Hippocampal formation (tissue), 2 donors: ENCODE measurements around the gene SUPT4H1.

Source experiments
- DNase-seq, 2 donors: peaks; one replicate each; lab custom pipeline; 2025; lab: John Stamatoyannopoulos, UW

The SUPT4H1 gene

GRCh38 chr17:58317421-58318064 lies 34.5 kb downstream of the SUPT4H1 start:
- DNase-seq = no peak

GRCh38 chr17:58316260-58316960 lies 35.6 kb downstream of the SUPT4H1 start:
- no peak for DNase-seq

DNA sequence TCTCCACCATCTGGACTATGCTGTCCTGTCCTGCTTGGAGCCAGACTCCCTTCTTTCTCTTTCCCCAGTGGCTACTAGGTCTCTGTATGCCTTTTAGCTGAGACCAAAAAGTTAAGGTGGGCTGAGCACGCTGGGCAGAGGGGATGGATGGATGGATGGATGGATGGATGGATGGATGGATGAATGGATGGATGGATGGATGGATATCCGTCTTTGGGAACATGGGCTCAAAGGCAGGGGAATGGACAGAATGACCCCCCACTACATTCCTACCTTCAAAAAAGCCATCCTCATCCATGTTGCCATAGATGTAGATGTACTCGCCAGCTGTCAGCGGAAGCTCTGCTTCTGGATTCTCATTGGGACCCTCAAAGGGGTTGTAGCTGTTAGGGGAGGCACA lies 36.3 kb downstream of the SUPT4H1 start:
- no peak for DNase-seq

- DNase-seq = no peak
Observed at GRCh38 chr17:58315281-58315711, 36.7 kb downstream of the SUPT4H1 start.

GRCh38 chr17:58314706-58315015 lies 37.3 kb downstream of the SUPT4H1 start:
- DNase-seq = no peak

DNA sequence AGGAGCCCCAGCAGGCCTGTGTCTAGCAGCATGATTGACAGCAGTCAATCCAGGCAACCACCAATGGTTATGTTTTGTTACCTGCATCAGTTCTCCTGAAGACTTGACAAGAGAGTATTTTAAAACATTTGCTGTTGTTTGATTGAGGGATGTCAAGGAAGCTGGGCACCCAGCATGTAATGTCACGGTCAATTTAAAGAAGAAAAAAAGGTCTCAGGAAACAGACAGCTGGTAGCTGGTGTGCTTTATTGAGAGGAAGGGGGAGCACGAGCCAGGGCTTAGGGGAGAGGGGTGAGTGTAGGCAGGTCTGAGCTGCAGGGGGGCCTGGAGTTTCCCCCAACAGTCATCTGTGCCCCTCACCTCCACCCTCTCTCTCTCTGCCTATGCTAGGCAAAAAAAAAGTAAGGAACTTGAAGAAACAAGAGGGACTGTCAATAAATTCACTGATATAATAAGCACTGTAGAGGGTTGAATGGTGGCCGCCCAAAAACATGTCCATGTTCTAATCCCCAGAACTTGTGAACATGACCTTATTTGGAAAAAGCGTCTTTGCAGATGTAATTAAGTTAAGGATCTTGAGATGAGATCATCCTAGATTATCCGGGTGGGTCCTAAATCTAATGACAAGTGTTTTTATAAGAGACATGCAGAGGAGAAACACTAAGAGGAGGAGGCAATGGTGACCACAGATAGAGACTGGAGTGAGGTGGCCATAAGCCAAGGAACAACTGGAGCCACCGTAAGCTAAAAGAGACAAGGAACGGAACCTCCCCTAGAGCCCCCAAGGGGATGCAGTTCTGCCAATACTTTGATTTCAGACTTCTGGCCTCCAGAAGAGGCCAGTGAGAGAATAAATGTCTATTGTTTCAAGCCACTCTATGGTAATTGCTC lies 37.9 kb downstream of the SUPT4H1 start:
- DNase-seq = no peak

DNA sequence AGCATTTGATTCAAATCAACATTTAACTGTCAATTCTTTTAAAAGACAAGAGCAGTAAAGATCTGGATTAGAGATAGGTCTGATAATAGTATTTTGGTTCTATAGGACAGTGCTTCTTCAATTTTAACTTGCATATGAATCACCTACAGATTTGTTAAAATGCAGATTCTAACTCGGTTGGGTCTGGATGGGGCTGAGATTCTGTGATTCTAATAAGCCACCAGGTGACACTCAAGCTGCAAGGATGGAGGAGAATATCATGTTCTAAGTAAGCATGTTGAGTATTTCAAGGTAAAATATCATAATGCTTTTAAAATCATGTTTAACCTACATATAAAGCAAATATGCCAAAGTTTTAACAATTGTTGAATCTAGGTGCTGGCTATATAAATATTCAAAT lies 39.2 kb downstream of the SUPT4H1 start:
- no peak for DNase-seq

- DNase-seq = no peak
Observed at GRCh38 chr17:58312021-58312630, 39.9 kb downstream of the SUPT4H1 start.

DNA sequence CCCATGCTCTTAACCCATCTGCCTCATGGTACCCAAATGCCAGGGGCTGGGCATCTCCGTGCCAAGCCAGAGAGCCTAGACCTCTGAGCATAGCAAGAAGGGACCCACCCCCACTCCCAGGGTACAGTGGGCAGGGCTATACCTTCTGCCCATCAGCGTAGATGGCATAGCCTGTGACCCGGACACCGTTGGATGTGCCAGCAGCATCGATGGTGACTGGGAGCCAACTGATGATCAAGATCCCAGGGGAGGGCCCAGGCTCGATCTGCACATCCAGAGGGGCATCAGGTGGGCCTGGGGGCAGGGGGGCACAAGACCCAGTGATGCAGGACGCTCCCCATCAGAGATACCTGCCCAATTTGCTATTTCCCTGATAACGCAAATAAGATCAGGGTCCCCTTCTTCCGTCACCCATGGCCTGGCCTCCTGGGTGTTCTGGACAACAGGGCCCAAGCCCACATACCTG lies 40.5 kb downstream of the SUPT4H1 start:
- DNase-seq = no peak

DNA sequence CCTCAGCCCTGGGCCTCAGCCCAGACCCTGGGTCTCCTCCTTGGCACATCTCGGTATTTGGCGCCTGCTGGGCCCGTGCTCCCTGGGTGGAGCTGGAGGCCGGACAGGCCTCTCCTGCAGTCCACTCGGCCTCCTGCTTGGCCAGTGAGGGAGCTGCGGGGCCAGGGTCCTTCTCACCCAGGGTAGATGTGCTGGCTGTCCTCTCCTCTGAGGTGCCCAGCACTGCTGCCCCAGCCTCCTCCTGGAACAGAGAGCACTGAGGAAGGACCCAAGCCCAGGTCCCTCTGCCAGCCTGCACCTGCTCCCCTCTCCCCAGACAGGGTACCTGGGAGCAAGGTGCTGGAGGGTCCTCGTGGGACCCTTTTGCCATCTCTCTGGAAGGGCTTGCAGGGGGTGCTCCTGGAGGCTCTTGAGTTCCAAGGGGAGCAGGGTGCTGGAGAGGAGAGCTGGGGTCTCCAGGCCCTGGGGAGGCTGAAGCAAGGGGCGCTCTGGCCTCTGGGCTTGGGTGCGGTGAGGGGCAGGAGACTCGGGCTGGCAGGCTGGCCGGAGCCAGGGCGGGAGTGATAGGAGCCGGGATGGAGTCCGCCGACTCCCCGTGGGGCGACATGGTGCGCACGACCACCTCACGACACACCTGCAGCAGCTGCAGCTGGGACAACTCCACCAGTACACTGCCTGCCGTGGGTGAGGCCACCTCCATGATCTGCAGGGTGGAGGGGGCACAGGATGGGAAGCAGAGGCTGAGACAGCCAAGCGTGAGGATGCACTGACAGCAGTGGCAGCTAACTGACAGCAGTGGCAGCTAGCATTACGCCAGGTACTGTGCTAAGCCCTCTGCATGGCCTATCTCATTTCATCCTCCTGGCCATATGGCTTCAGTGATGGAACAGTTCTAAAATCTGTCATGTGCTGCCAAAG lies 41.2 kb downstream of the SUPT4H1 start:
- no peak for DNase-seq

- no peak for DNase-seq
Observed at GRCh38 chr17:58309918-58310259, 42.1 kb downstream of the SUPT4H1 start.

DNA sequence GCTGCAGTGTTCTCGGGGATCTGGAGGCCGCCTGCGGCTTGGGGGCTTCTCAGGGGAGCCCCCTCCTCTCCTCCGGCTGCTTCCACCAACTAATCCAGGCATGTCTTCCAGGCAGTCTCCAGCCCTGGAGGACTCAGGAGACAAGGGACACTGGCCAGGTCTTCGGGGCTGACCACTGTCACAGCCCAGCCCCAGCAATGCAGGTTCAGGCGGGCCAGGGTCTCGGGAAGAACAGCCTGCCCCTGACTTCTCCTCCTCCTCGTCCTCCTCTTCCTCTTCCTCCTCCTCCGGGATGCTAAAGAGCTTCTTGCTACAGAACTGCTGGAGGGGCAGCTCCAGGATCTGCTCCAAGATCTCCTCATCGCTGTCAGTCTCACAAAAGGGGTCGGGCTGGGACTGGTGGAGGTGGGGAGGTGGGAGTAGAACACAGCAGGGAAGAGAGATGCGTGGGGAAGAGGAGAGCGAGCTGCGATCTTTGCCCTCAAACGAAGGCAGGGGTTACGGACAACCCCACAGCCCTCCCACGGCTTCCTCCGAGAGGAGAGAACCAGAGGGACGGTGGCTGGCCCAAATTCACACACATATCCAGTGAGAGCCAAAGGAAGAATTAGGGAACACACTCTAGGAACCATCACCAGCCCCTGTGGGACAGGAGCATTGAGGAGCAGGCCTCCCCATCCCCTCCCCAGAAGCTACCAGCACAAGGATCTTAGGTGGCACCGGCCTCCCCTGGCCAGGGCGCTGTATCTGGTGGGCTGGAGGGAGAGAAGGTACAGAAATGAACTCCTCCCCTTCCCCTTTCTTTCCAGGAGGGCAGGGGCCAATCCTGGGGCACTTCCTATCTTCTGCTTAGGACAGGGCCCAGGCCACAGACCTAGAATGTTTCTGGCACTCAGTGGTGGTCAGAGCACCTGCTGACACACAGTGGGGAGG lies 42.8 kb downstream of the SUPT4H1 start:
- no peak for DNase-seq

GRCh38 chr17:58308173-58308984 lies 43.6 kb downstream of the SUPT4H1 start:
- no peak for DNase-seq

GRCh38 chr17:58307468-58308172 lies 44.4 kb downstream of the SUPT4H1 start:
- DNase-seq = no peak

DNA sequence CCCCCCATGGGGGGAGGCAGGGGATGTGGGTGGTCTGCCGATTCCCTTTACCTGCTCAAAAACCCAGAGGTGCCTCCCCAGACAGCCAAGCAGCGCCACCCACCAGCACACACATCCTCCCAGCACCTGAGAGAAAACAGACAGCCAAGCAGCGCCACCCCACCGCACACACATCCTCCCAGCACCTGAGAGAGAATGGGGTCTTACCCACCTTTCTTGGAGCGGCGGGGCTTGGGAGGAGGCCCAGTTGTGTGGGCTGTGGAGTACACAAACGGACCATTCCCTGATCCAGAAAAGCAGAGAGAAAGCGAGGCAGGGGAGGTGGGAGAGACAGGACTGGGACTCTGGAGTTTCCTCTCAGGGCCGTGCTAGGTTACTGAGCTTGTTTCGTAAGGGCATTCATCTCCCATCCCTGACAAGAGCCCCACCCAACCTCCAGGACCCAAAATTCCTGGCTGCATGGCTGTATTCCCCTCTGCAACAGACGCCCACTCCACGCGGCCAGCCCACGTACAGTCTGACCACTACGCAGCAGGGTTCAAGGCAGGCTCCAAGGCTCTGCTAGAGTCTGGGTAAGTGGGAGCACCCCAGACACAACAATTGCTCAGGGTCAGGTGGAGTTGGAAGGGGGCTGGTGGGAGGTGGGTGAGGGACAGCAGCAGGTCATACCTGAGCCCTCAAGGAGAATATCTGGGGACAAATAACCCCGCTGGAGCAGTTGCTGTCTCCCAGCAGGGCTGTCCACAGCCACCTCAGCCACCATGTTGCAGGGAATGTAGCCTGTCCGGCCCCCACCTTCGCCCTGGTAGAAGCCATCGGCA lies 45.7 kb downstream of the SUPT4H1 start:
- DNase-seq = no peak

- DNase-seq = no peak
Observed at GRCh38 chr17:58305626-58306025, 46.4 kb downstream of the SUPT4H1 start.

- no peak for DNase-seq
Observed at GRCh38 chr17:58304750-58305486, 47.1 kb downstream of the SUPT4H1 start.
